ENCODE data around the gene EZH2. TPM values are rescaled to one million over a fixed set of nuclear protein-coding genes. Genes with fewer than 3 reads are reported as not detected.

EZH2 gene
- total RNA-seq, 2 experiments from 2014 or later, result 45.5 to 72.2 TPM

DNA sequence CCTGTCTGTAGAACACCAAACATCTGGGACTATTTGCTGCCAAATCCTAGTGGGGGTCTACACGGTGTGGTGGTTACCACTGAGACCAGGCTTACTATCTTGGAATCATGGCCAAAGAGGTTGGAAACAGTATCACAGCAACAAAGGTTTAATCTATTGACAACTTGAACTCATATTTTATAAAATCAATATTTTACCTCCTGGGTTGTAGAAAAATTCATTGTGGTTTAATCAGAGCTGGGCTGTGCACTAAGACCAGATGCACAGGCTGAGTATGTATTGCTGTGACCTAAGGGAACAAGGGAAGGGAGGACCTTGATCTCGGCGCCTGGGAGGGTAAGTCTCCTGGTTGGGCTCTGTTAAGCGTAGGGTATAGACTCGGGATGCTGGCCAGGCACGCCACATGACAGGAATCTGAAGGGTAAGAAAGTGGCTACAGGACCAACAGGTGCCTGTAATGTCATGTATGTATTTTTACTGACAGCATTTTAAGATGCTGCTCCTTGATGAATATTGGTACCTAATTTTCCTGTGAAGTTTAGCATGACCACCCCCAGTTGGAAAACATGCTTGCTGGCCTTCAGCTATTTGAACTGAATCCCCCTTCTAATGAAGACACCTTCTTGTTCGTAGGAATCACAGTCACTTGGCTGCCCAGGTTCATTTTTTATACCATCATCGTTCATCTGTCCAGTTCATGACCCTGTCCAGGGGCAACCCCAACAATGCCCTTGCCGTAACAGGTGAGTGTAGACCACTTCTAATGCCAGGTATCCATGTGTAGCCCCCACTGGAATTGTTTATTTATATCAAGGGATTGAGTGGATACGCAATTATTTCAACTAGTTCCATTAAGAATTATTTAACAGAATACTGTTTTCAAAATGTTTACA is 79.5 kb downstream of the EZH2 start:
- H3K36me3 ChIP-seq (ENCODE audit: insufficient read depth, low read length), result peaks cover 89% of the 10 kb centered on the region
- no peak overlapping the region for H3K4me3 ChIP-seq (ENCODE audit: low read depth, low read length, poor library complexity, severe bottlenecking)
- TF ChIP-seq EZH2phosphoT487 (IDR thresholded peaks at IDR 0.05; ENCODE audit: borderline replicate concordance, low read depth, low read length) (no peak), CTCF (conservative IDR thresholded peaks at IDR 0.05; ENCODE audit: low read length) (no peak)
- intact Hi-C loops (cut with micrococcal nuclease; ENCODE audit: unreplicated experiment), result no loop called here
- ChIA-PET CTCF (ENCODE audit: unreplicated experiment) (interaction anchor here (1.6 kb wide), 1 partner anchor 31 kb away, joined by 3 read pairs; no protein-coding TSS in a partner anchor), POLR2A (interaction anchor here (0.6 to 1.3 kb wide), 3 partner anchors 16 to 143 kb away, joined by 3 to 5 read pairs (median 3); no protein-coding TSS in a partner anchor)
- no peak overlapping the region for H3K27ac ChIP-seq (ENCODE audit: low read depth, low read length, poor library complexity, severe bottlenecking)
- no peaks in the 10 kb centered on the region for H4K20me1 ChIP-seq (ENCODE audit: insufficient read depth, low read length)
- H3K79me2 ChIP-seq (ENCODE audit: insufficient read depth, low read depth, low read length), result no peaks in the 10 kb centered on the region
- no peak overlapping the region for H3K4me2 ChIP-seq (ENCODE audit: low read length)
- H3K9me2 ChIP-seq (ENCODE audit: insufficient read depth, low read length), result no peaks in the 10 kb centered on the region
- no TSS peak for BruUV-seq (replicated peaks)
- H3K4me1 ChIP-seq (ENCODE audit: insufficient read depth, low read length, poor library complexity, severe bottlenecking), result no peaks in the 10 kb centered on the region
- no peak overlapping the region for H2AFZ ChIP-seq (ENCODE audit: low read length)
- no peak for DNase-seq (ENCODE audit: low spot score)
- H3K9me3 ChIP-seq (ENCODE audit: low read length), result no peaks in the 10 kb centered on the region

GRCh38 chr7:148803094-148803493 is 81.0 kb downstream of the EZH2 start:
- H2AFZ ChIP-seq (ENCODE audit: low read length), result no peak overlapping the region
- H3K9me2 ChIP-seq (ENCODE audit: insufficient read depth, low read length), result no peaks in the 10 kb centered on the region
- BruUV-seq (replicated peaks), result no TSS peak
- CTCF ChIA-PET (ENCODE audit: unreplicated experiment), result no interaction called here
- no peak for DNase-seq (ENCODE audit: low spot score)
- H3K4me1 ChIP-seq (ENCODE audit: insufficient read depth, low read length, poor library complexity, severe bottlenecking), result no peaks in the 10 kb centered on the region
- H3K79me2 ChIP-seq (ENCODE audit: insufficient read depth, low read depth, low read length), result no peaks in the 10 kb centered on the region
- H3K4me2 ChIP-seq (ENCODE audit: low read length), result no peak overlapping the region
- intact Hi-C loops (cut with micrococcal nuclease; ENCODE audit: unreplicated experiment), result no loop called here
- H3K4me3 ChIP-seq (ENCODE audit: low read depth, low read length, poor library complexity, severe bottlenecking), result no peak overlapping the region
- no peaks in the 10 kb centered on the region for H3K9me3 ChIP-seq (ENCODE audit: low read length)
- TF ChIP-seq CTCF (conservative IDR thresholded peaks at IDR 0.05; ENCODE audit: low read length) (no peak), EZH2phosphoT487 (IDR thresholded peaks at IDR 0.05; ENCODE audit: borderline replicate concordance, low read depth, low read length) (no peak)
- POLR2A ChIA-PET, result interaction anchor here (1.1 kb wide), 1 partner anchor 163 kb away, joined by 5 read pairs; no protein-coding TSS in a partner anchor
- peaks cover 89% of the 10 kb centered on the region for H3K36me3 ChIP-seq (ENCODE audit: insufficient read depth, low read length)
- no peak overlapping the region for H3K27ac ChIP-seq (ENCODE audit: low read depth, low read length, poor library complexity, severe bottlenecking)
- H4K20me1 ChIP-seq (ENCODE audit: insufficient read depth, low read length), result no peaks in the 10 kb centered on the region

DNA sequence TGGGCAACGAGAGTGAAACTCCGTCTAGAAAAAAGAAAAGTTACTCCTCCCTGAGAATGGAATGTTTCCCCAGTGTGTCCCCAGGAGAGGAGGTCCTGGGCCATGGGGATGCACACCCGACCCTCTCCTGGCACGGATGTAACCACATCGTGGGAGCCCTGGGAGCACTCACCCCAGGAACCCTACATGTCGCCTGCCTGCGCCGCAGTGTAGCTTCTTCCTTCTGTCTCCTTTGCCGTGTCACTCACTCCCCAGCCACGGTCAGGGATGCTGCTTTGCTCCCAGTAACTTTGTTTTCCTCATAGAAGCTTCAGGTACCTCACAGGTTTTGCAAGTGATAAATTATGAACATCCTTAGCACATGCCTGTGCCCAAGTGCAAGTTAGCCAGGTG is 82.0 kb downstream of the EZH2 start:
- Histone ChIP-seq H2AFZ (ENCODE audit: low read length) (no peak overlapping the region), H3K27ac (ENCODE audit: low read depth, low read length, poor library complexity, severe bottlenecking) (no peak overlapping the region)

More for the DNA sequence above, 82.0 kb downstream of the EZH2 start:
- no peak for TF ChIP-seq EZH2phosphoT487 (IDR thresholded peaks at IDR 0.05; ENCODE audit: borderline replicate concordance, low read depth, low read length)
- no peak for TF ChIP-seq CTCF (conservative IDR thresholded peaks at IDR 0.05; ENCODE audit: low read length)
- H3K9me2 ChIP-seq (ENCODE audit: insufficient read depth, low read length), result no peaks in the 10 kb centered on the region
- no TSS peak for BruUV-seq (replicated peaks)
- ChIA-PET CTCF (ENCODE audit: unreplicated experiment) (interaction anchor here (0.9 kb wide), 1 partner anchor 30 kb away, joined by 3 read pairs; no protein-coding TSS in a partner anchor), POLR2A (interaction anchor here (0.6 to 1.1 kb wide), 2 partner anchors 19 to 164 kb away, joined by 5 read pairs; no protein-coding TSS in a partner anchor)
- H3K4me1 ChIP-seq (ENCODE audit: insufficient read depth, low read length, poor library complexity, severe bottlenecking), result no peaks in the 10 kb centered on the region
- peaks cover 89% of the 10 kb centered on the region for H3K36me3 ChIP-seq (ENCODE audit: insufficient read depth, low read length)
- H3K4me2 ChIP-seq (ENCODE audit: low read length), result no peak overlapping the region
- H3K9me3 ChIP-seq (ENCODE audit: low read length), result no peaks in the 10 kb centered on the region
- no peaks in the 10 kb centered on the region for H4K20me1 ChIP-seq (ENCODE audit: insufficient read depth, low read length)
- H3K79me2 ChIP-seq (ENCODE audit: insufficient read depth, low read depth, low read length), result no peaks in the 10 kb centered on the region
- intact Hi-C loops (cut with micrococcal nuclease; ENCODE audit: unreplicated experiment), result no loop called here
- no peak overlapping the region for H3K4me3 ChIP-seq (ENCODE audit: low read depth, low read length, poor library complexity, severe bottlenecking)
- no peak for DNase-seq (ENCODE audit: low spot score)

Data from OCI-LY7 (cell line).